Left cardiac atrium (tissue), 4 donors: Measurements from ENCODE around the gene TMEM174. TPM values are rescaled to one million over a fixed set of nuclear protein-coding genes. Genes with fewer than 3 reads are reported as not detected.

Experiments
- ATAC-seq, 2 donors: fragments of 200-7000 bp; cut with Tn5 transposase; one replicate each; pipeline ENCODE4 v1.9.1; 2020; ENCODE audit warnings: mild to moderate bottlenecking in 2 of 2, moderate library complexity in 2 of 2
- DNase-seq: peaks from one replicate; pipeline ENCODE4 v3.0.0-alpha.2; 2020
- intact Hi-C, 2 donors: fragments of 100-400 bp; cut with DNase I; formaldehyde crosslinking; loops; one replicate each; pipeline versions ENCODE4 v1.14.1 to v1.15.1; 2022 to 2023
- total RNA-seq, 2 donors: library from RNA; stranded (reverse); fragmentation: NEBNext Ultra II Directional; extraction: Animal tissue kit (Norgen Biotek cat#: 25700); gene quantifications; one replicate each; pipeline ENCODE4 v1.2.1, GENCODE V29; 2021
- donor health status: DM: no; HTN: yes; CAD: no.
- donor health status: DM: no; HTN: yes; CAD: no; lungs with severe emphysema.
- donor health status: DM: yes; HTN: yes; CAD: no.
- donor health status: Dilated cardiomyopathy.

Gene TMEM174
- total RNA-seq, 2 donors from 2014 or later: not detected

- ATAC-seq: no peak
- intact Hi-C loops: no loop called here
- DNase-seq: no peak
Observed at GRCh38 chr5:73152411-73153388, 20.3 kb upstream of the TMEM174 start.

- ATAC-seq (no peak), DNase-seq (no peak)
- intact Hi-C loops: no loop called here
Observed at GRCh38 chr5:73153513-73153912, 19.5 kb upstream of the TMEM174 start.

GRCh38 chr5:73154208-73155006 lies 18.6 kb upstream of the TMEM174 start:
- DNase-seq (no peak), ATAC-seq (no peak)
- intact Hi-C loops: no loop called here

DNA sequence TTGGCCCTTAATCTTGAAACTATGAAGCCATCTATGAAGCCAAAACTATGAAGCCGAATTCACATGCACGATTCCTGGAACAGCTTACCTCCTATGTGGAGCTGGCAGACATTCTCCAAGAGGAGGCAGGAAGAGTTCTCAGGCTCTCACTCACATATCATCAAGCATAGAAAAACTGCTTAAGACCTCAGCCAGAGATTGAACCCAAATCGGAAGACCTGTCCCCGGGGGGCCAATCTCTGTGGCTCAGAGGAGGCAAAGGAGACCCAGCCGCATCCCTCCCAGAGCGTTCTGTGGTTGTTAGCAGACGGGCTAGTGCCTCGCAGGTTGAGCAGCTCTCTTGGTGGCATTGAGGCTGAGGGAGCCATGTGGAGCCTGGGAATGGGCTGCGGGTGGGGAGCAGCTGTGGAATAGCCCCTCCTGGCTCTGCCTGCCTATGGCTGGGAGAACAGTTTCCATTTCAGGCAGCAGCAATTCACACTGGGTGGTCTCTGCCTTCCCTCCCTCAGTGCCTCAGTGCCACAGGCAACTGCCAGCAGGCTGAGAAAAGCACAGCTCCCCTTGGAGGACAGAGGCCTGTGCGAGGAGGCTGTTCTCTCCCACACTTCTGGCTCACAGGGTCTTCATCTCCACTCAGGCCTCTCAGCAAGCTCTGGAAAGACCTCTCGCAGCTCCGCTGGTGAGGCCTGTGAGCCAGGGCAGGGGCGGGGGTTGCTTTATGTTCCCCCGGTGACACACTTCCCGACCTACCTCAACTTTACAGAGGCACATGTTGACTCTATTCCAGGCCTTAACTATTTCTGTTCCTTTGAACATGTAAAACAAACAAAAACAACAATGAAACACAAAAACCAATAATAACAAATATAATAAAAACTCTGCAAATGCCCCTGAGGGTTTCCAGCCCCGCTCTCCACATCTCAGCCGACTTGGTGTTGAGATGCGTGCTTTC lies 17.4 kb upstream of the TMEM174 start:
- intact Hi-C loops: no loop called here
- ATAC-seq (no peak), DNase-seq (no peak)

GRCh38 chr5:73157414-73158303 lies 15.3 kb upstream of the TMEM174 start:
- intact Hi-C loops: no loop called here
- no peak for ATAC-seq
- no peak for DNase-seq

- ATAC-seq: no peak
- DNase-seq: no peak
- intact Hi-C loops: no loop called here
Observed at GRCh38 chr5:73158313-73158712, 14.7 kb upstream of the TMEM174 start.

- DNase-seq (no peak), ATAC-seq (no peak)
Observed at GRCh38 chr5:73160239-73160671, 12.7 kb upstream of the TMEM174 start.

DNA sequence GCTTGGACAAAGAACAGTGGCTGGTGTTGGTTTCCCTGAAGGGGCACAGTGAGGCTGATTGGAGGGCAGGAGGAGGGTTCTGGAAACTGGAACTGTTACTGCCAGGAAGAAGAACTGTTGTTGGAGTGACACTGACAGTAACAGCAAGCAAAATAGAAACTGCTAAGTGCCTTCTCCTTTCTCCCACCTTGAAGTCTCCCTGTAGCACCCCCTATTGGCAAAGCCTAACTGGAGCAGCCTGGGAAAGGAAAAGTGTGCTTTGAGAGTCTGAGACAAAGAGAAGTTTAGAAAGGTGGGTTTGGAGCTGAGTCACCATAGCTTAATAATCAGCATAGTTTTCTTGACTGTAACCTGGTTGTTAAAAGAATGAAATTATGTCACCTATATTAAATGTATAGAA lies 2.5 kb upstream of the TMEM174 start:
- DNase-seq (no peak), ATAC-seq (no peak)
- intact Hi-C loops: no loop called here

More at GRCh38 chr5:73160239-73160671, 12.7 kb upstream of the TMEM174 start:
- intact Hi-C loops: no loop called here

DNA sequence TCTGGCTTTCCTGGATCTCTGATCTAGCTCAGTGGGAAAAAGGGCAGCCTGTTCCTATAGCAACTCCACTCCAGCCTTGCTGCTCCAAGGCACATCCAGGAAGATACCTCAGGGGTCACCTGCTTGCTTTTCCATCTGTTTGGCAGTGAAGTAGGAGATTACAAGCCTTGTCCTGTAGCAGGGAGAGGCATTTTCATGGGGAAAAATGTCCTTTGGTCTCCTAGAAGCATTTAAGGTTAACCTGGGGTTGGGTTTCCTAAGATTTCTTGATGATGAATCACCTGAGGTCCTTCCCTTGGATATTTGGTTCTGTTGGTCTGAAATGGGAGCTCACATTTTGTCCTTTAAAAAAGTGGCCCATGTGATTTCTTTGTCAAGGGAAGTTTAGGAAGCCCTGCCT lies 1.5 kb upstream of the TMEM174 start:
- DNase-seq (no peak), ATAC-seq (no peak)
- intact Hi-C loops: no loop called here

DNA sequence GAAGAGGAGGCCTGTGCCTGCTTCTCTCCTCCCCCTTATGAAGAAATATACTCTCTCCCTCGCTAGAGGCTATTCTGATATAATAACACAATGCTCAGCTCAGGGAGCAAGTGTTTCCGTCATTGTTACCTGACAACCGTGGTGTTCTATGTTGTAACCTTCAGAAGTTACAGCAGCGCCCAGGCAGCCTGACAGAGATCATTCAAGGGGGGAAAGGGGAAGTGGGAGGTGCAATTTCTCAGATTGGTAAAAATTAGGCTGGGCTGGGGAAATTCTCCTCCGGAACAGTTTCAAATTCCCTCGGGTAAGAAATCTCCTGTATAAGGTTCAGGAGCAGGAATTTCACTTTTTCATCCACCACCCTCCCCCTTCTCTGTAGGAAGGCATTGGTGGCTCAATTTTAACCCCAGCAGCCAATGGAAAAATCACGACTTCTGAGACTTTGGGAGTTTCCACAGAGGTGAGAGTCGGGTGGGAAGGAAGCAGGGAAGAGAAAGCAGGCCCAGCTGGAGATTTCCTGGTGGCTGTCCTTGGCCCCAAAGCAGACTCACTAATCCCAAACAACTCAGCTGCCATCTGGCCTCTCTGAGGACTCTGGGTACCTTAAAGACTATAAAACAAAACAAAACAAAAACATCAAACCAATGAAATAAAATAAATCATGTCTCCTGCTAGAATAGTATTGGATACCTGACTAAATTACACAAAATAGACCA lies 1.3 kb downstream of the TMEM174 start:
- ATAC-seq: peak in 1 of 2 donors; percentile 38
- intact Hi-C loops: no loop called here
- no peak for DNase-seq

DNA sequence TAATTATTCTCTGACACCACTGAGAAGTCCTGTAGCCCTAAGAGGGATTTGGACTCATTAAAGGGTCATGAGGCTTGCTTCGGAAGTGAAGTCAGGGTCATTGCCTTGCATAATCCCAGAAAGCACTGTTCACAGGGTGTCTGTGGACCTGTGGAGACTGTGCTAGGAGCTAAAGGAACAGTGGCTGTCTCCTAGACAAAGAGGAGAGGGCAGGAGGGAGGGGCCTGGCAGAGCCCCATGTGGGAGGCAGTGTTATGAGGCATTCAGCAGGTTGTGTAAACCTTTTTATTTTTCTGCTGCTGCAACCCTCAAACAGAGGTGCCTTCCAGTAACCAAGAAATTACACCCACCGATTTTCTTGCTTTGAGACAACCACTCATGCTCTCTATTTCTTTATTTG lies 3.3 kb downstream of the TMEM174 start:
- ATAC-seq: no peak
- intact Hi-C loops: no loop called here
- DNase-seq: no peak

DNA sequence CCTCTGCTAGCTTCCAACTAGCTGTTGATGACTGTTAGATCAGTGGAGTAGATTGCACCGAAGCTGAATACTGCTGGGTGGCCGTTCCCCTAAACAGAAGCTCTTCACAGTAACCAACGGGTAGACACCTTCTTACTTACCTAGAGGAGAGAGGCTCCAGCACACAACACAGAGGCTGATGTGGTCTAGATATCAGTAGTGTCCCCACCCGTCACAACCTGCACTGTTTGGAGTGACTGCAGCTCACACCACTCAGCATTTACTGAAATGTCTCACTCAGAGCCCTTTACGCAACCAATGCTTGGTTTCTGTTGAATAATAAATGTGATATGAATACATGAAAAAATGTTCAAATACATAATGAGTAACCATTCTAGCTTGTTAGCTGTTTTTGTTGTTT lies 5.3 kb downstream of the TMEM174 start:
- intact Hi-C loops: no loop called here
- no peak for ATAC-seq
- no peak for DNase-seq

DNA sequence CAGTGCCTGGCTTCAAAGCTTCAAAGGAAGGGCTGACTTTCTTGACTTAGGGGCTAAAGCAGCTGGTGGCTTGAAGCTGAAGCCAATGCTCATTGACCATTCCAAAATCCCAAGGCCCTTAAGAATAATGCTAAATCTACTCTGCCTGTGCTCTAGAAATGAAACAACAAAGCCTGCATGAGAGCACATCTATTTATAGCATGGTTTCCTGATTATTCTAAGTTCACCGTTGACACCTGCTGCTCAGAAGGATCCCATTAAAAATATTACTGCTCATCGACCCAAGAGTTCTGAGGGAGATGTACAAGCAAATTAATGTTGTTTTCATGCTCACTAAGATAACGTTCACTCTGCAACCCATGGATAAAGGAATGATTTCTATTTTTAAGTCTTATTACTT lies 6.7 kb downstream of the TMEM174 start:
- DNase-seq (no peak), ATAC-seq (no peak)
- intact Hi-C loops: no loop called here

DNA sequence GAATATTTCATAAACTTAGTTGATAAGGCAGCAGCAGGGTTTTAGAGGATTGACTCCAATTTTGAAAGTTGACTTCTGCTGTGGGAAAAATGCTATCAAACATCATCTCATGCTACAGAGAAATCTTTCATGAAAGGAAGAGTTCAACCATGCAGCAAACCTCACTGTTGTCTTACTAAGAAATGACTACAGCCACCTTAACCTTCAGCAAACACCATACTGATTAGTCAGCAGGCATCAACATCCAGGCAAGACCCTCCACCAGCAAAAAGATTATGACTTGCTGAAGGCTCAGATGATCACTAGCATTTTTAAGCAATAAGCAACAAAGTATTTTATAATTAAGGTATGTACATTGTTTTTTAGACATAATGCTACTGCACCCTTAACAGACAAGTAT lies 7.6 kb downstream of the TMEM174 start:
- ATAC-seq (no peak), DNase-seq (no peak)
- intact Hi-C loops: no loop called here

DNA sequence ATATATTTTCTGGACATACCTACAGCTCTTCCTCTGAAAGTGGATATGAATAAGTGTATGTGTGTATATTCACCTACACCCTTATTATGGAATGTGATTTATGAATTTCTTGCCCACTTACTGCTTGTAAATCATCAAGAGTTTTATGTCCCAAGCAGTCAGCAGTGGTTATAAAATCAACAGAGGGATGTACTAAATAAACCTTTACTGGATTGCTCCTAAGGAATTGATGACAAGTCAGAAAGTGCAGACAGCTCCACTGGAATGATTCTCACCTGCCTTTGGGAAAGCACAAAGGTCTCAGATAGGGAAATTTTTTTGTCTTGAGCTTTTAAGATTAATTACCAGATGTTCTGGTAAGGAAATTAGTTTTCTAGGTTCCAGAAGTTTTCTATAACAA lies 9.3 kb downstream of the TMEM174 start:
- ATAC-seq: no peak
- intact Hi-C loops: no loop called here

GRCh38 chr5:73183000-73183399 lies 10.0 kb downstream of the TMEM174 start:
- DNase-seq (no peak), ATAC-seq (no peak)
- intact Hi-C loops: no loop called here

More for the DNA sequence above, 9.3 kb downstream of the TMEM174 start:
- no peak for DNase-seq

DNA sequence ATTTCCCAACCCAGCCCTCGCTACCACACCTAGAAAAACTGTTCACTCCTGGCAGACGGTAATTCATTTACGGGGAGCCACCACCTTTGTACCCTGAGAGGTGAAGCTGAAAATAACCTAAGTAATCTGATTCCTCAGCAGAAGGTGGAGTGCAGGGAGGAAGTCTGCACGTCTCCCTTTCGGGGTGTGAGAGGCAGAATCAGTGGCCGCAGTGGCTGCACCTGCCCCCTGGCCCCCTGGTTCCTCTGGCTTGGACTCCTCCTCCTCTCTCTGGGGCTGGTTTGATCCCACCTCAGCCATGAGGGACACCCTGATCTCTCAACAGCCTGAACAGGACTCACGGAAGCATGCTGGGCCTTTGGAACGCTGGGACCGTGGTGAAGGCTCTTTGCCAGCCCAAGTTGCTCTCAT lies 10.5 kb downstream of the TMEM174 start:
- intact Hi-C loops: no loop called here
- DNase-seq (no peak), ATAC-seq (no peak)

DNA sequence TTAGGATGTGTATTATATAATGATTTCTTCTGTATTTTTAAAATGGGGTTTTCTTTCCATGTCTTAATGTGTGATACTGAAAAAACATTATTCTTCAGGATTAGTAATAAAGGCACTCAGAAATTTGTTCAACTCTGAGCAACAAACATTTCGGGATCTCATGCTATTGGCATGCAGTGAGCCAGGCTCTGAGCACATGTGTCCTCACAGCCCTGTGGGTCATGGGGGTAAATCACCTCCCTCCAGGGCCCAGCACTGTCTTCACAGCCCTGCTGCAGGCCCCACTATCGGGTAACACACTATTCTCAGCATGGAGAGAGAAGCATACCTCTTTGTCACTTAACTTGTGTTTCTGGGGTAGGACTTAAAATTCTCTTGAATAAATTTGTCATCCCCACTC lies 14.0 kb downstream of the TMEM174 start:
- ATAC-seq (no peak), DNase-seq (no peak)
- intact Hi-C loops: no loop called here
